Fibroblast of skin of right biceps (primary cell): ENCODE measurements around the gene SLC50A1.

ENCODE experiments used
- DNase-seq: peaks from one replicate; pipeline ENCODE4 v3.0.0-alpha.2; 2013

SLC50A1 gene

GRCh38 chr1:155172732-155173477 lies 37.3 kb downstream of the SLC50A1 start, which contains the start of gene KRTCAP2:
Gene KRTCAP2 (minus strand): TSS chr1:155173304. CDS start chr1:155173224, 80 bp downstream.
- peak; percentile 96 for DNase-seq

- DNase-seq = peak; percentile 81
Observed at GRCh38 chr1:155173478-155174323, 38.0 kb downstream of the SLC50A1 start, which contains the start of gene TRIM46. Gene TRIM46 (plus strand): TSS chr1:155173849. CDS start chr1:155173967, 118 bp downstream.

- DNase-seq = peak; percentile 48
Observed at GRCh38 chr1:155174324-155175280, 39.0 kb downstream of the SLC50A1 start.

GRCh38 chr1:155175281-155175926 lies 39.8 kb downstream of the SLC50A1 start:
- DNase-seq = no peak

- no peak for DNase-seq
Observed at GRCh38 chr1:155175927-155176371, 40.3 kb downstream of the SLC50A1 start.

GRCh38 chr1:155176544-155177071 lies 41.0 kb downstream of the SLC50A1 start:
- peak; percentile 60 for DNase-seq

GRCh38 chr1:155177192-155177917 lies 41.7 kb downstream of the SLC50A1 start:
- DNase-seq = no peak

- no peak for DNase-seq
Observed at GRCh38 chr1:155177918-155178281, 42.2 kb downstream of the SLC50A1 start.

- no peak for DNase-seq
Observed at GRCh38 chr1:155178441-155179111, 42.9 kb downstream of the SLC50A1 start.

- DNase-seq = no peak
Observed at GRCh38 chr1:155179112-155180031, 43.7 kb downstream of the SLC50A1 start.

GRCh38 chr1:155181371-155182051 lies 45.9 kb downstream of the SLC50A1 start:
- no peak for DNase-seq

GRCh38 chr1:155182052-155182550 lies 46.4 kb downstream of the SLC50A1 start:
- DNase-seq = no peak

- DNase-seq = no peak
Observed at GRCh38 chr1:155183775-155184221, 48.1 kb downstream of the SLC50A1 start.

GRCh38 chr1:155184351-155184811 lies 48.7 kb downstream of the SLC50A1 start:
- no peak for DNase-seq

- DNase-seq = no peak
Observed at GRCh38 chr1:155184835-155185782, 49.5 kb downstream of the SLC50A1 start.

- no peak for DNase-seq
Observed at GRCh38 chr1:155185783-155186066, 50.1 kb downstream of the SLC50A1 start.

GRCh38 chr1:155186067-155186793 lies 50.6 kb downstream of the SLC50A1 start:
- DNase-seq = no peak
